ENCODE results near the gene SEC31B. TPM values are rescaled to one million over a fixed set of nuclear protein-coding genes. Genes with fewer than 3 reads are reported as not detected.

The SEC31B gene
- total RNA-seq, 1 experiment from 2014 or later = 6.3 TPM

DNA sequence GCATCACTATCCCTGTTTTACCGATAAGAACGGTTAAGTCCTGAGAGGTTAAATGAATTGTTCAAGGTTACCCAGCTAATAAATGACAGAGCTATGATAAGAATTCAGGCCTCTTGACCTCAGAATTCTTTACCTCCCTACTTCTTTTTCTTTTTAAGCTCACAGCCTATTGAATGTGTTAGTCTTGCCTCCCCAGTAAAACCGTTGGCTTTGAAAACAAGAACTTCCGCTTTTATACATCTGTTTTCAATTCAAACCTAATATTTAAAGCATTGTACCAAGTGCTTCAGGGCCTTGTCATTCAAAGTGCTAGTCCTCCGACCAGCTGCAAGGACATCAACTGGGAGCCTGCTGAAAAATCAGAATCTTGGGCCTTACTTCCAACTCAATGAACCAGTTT is 15.6 kb downstream of the SEC31B start:
- Histone ChIP-seq H2AFZ (ENCODE audit: low read length) (no peak overlapping the region), H2AK5ac (ENCODE audit: insufficient read length, low read length) (no peak overlapping the region), H3K14ac (ENCODE audit: insufficient read depth, low read length) (no peak overlapping the region), H2BK20ac (ENCODE audit: low read depth, low read length, poor library complexity, severe bottlenecking) (no peak overlapping the region), H2BK12ac (ENCODE audit: insufficient read length, low read depth, low read length) (no peak overlapping the region), H3K23me2 (ENCODE audit: insufficient read length, low read depth, low read length, poor library complexity, severe bottlenecking) (no peaks in the 10 kb centered on the region), H3K9me3 (ENCODE audit: control insufficient read depth, low read depth, low read length) (no peaks in the 10 kb centered on the region), H3K79me1 (ENCODE audit: insufficient read depth, low read depth, low read length, poor library complexity, severe bottlenecking) (no peaks in the 10 kb centered on the region), H3K23ac (ENCODE audit: insufficient read length, low read depth, low read length) (no peak overlapping the region), H3K56ac (ENCODE audit: insufficient read length, low read depth, low read length) (no peak overlapping the region), H3T11ph (ENCODE audit: low read length) (no peak overlapping the region), H3K27ac (ENCODE audit: insufficient read length, low read depth, low read length) (no peak overlapping the region), H2BK15ac (ENCODE audit: low read depth, low read length) (no peak overlapping the region), H3K4me2 (ENCODE audit: insufficient read depth, insufficient read length, low read length) (no peak overlapping the region), H3K4ac (ENCODE audit: low read depth, low read length) (no peak overlapping the region), H3K9ac (ENCODE audit: extremely low read depth, insufficient read length, low read length) (no peak overlapping the region), H2BK120ac (ENCODE audit: low read depth, low read length, poor library complexity, severe bottlenecking) (no peak overlapping the region), H4K5ac (ENCODE audit: insufficient read length, low read depth, low read length) (no peak overlapping the region), H3K27me3 (ENCODE audit: insufficient read depth, low read length) (no peaks in the 10 kb centered on the region), H3K79me2 (ENCODE audit: insufficient read depth, low read length) (no peaks in the 10 kb centered on the region), H2BK5ac (ENCODE audit: insufficient read length, low read length) (no peak overlapping the region), H4K91ac (ENCODE audit: insufficient read length, low read depth, low read length) (no peak overlapping the region), H3K18ac (ENCODE audit: insufficient read length, low read depth, low read length) (no peak overlapping the region), H3K4me1 (ENCODE audit: insufficient read depth, low read length) (no peaks in the 10 kb centered on the region), H4K8ac (replicated peaks; ENCODE audit: insufficient read length, low read depth, low read length) (no peak overlapping the region), H4K20me1 (ENCODE audit: control insufficient read depth, insufficient read depth, insufficient read length) (no peaks in the 10 kb centered on the region)
- Mint-ChIP-seq H3K36me3 (ENCODE audit: insufficient read depth in 1 of 3, low read depth in 3 of 3) (peaks cover 0 to 11% (median 0%) of the 10 kb centered on the region in 3 experiments; a peak in 2 of 7 replicates), H3K9me3 (no peaks in the 10 kb centered on the region), H3K27ac (no peak overlapping the region), H3K4me3 (no peak overlapping the region), H3K27me3 (ENCODE audit: low read depth) (peaks cover 72% of the 10 kb centered on the region), H3K4me1 (peaks cover 2% of the 10 kb centered on the region in 2 experiments; a peak in 2 of 4 replicates)
- no CpG with 5 or more reads among the region's 5 CpGs for WGBS (ENCODE audit: extremely low coverage, insufficient read length, low lambda C conversion rate)
- TF ChIP-seq, protein P1, sequence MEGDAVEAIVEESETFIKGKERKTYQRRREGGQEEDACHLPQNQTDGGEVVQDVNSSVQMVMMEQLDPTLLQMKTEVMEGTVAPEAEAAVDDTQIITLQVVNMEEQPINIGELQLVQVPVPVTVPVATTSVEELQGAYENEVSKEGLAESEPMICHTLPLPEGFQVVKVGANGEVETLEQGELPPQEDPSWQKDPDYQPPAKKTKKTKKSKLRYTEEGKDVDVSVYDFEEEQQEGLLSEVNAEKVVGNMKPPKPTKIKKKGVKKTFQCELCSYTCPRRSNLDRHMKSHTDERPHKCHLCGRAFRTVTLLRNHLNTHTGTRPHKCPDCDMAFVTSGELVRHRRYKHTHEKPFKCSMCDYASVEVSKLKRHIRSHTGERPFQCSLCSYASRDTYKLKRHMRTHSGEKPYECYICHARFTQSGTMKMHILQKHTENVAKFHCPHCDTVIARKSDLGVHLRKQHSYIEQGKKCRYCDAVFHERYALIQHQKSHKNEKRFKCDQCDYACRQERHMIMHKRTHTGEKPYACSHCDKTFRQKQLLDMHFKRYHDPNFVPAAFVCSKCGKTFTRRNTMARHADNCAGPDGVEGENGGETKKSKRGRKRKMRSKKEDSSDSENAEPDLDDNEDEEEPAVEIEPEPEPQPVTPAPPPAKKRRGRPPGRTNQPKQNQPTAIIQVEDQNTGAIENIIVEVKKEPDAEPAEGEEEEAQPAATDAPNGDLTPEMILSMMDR (conservative IDR thresholded peaks at IDR 0.05) = no peak
- no peak for DNase-seq
